ENCODE results near the gene TOX3. TPM values are rescaled to one million over a fixed set of nuclear protein-coding genes. Genes with fewer than 3 reads are reported as not detected.

TOX3 gene
- total and polyA plus RNA-seq, 2 of the 13 experiments (the other 11 are each of a cell fraction or from before 2014, with no cell fraction given) = 14.5 to 98.6 TPM

GRCh38 chr16:52561910-52562741 is 15.2 kb upstream of the TOX3 start:
- WGBS (ENCODE audit: low lambda C conversion rate) = 0% methylated on average over 5 of the region's 5 CpGs
- CTCF ChIA-PET (ENCODE audit: low intra/inter-chr PET ratio, low total read pairs) = interaction anchor here (1.1 kb wide), 1 partner anchor 18 kb away, joined by 3 read pairs; no protein-coding TSS in a partner anchor
- H3K4me2 ChIP-seq (ENCODE audit: low read depth, low read length) = peak overlapping the region; percentile 92
- H3K4me3 ChIP-seq (replicated peaks in 1 of 3; ENCODE audit: insufficient read depth in 1 of 3, low read depth in 2 of 3, low read length in 3 of 3) = peak overlapping the region; percentile 27 to 51 (median 40)
- no TSS peak for BruUV-seq (replicated peaks)
- H3K27me3 ChIP-seq (ENCODE audit: control insufficient read depth in 1 of 2, insufficient read depth in 2 of 2, low read length in 2 of 2) = no peaks in the 10 kb centered on the region
- intact Hi-C loops (cut with micrococcal nuclease; ENCODE audit: unreplicated experiment) (no loop called here), in situ Hi-C loops (cut with HindIII; ENCODE audit: extremely low pct_ligation_motif_present, low pct_unique_long_range_greater_than_20kb) (no loop called here)
- peak overlapping the region; percentile 23 for H3K27ac ChIP-seq (ENCODE audit: extremely low read length, insufficient read depth, low read length)
- peak overlapping the region; percentile 34 for H2AFZ ChIP-seq (ENCODE audit: low read length)
- no peaks in the 10 kb centered on the region for H3K36me3 ChIP-seq (replicated peaks in 1 of 2; ENCODE audit: control insufficient read depth in 1 of 2, insufficient read depth in 2 of 2, low read length in 2 of 2)
- H4K20me1 ChIP-seq (ENCODE audit: insufficient read depth, low read length) = no peaks in the 10 kb centered on the region
- ATAC-seq = peak; percentile 55
- H3K79me2 ChIP-seq (ENCODE audit: insufficient read depth, low read length) = peaks cover 2% of the 10 kb centered on the region
- H3K4me1 ChIP-seq (ENCODE audit: insufficient read depth, low read length) = peaks cover 100% of the 10 kb centered on the region
- FAIRE-seq = peak; percentile 54
- peak overlapping the region; percentile 31 for H3K9ac ChIP-seq (ENCODE audit: insufficient read depth, low read depth, low read length)
- peak; percentile 54 for DNase-seq (ENCODE audit: low spot score)
- POLR2A ChIA-PET = interaction anchor here (0.8 to 2.2 kb wide), 8 partner anchors 11 to 69 kb away, joined by 3 to 12 read pairs (median 4); partner anchors contain the start of gene TOX3
- H3K9me3 ChIP-seq (ENCODE audit: low read length) = no peaks in the 10 kb centered on the region
- no peak for TF ChIP-seq CBX2 (IDR thresholded peaks at IDR 0.05; ENCODE audit: low read depth, low read length)
- no peak for TF ChIP-seq CBX2 (CRISPR knock-in tag; IDR thresholded peaks at IDR 0.05; ENCODE audit: low read depth)
- TF ChIP-seq POLR2AphosphoS2 (IDR thresholded peaks at IDR 0.05; ENCODE audit: low read depth, low read length) = no peak
- TF ChIP-seq, protein P1, sequence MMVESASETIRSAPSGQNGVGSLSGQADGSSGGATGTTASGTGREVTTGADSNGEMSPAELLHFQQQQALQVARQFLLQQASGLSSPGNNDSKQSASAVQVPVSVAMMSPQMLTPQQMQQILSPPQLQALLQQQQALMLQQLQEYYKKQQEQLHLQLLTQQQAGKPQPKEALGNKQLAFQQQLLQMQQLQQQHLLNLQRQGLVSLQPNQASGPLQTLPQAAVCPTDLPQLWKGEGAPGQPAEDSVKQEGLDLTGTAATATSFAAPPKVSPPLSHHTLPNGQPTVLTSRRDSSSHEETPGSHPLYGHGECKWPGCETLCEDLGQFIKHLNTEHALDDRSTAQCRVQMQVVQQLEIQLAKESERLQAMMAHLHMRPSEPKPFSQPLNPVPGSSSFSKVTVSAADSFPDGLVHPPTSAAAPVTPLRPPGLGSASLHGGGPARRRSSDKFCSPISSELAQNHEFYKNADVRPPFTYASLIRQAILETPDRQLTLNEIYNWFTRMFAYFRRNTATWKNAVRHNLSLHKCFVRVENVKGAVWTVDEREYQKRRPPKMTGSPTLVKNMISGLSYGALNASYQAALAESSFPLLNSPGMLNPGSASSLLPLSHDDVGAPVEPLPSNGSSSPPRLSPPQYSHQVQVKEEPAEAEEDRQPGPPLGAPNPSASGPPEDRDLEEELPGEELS (CRISPR knock-in tag; IDR thresholded peaks at IDR 0.05) = peak; percentile 97
- TF ChIP-seq ELF1 (CRISPR knock-in tag; IDR thresholded peaks at IDR 0.05) = no peak
- TF ChIP-seq MAZ (IDR thresholded peaks at IDR 0.05; ENCODE audit: borderline replicate concordance, low read depth, low read length) = no peak
- 0 out of 2 replicates have a peak, but pooled peaks have one; percentile 44 for TF ChIP-seq MAZ (CRISPR knock-in tag; IDR thresholded peaks at IDR 0.05; ENCODE audit: low read depth)
- TF ChIP-seq SPEN (CRISPR knock-in tag; IDR thresholded peaks at IDR 0.05; ENCODE audit: low read depth) = no peak
- no peak for TF ChIP-seq GABPA (IDR thresholded peaks at IDR 0.05; ENCODE audit: low read depth, low read length)
- peak; percentile 29 for TF ChIP-seq GABPA (CRISPR knock-in tag; IDR thresholded peaks at IDR 0.05; ENCODE audit: low read depth)
- TF ChIP-seq ZNF331 (CRISPR knock-in tag; IDR thresholded peaks at IDR 0.05) = no peak
- TF ChIP-seq ZNF747 (CRISPR knock-in tag; IDR thresholded peaks at IDR 0.05; ENCODE audit: borderline replicate concordance) = no peak
- TF ChIP-seq ZNF280D (CRISPR knock-in tag; IDR thresholded peaks at IDR 0.05) = no peak
- no peak for TF ChIP-seq AGO1 (IDR thresholded peaks at IDR 0.05; ENCODE audit: low read depth, low read length, poor library complexity, severe bottlenecking)
- TF ChIP-seq CREM (IDR thresholded peaks at IDR 0.05) = peak; percentile 56; the same call in 1 of the 2 replicates
- TF ChIP-seq CREM (CRISPR knock-in tag; IDR thresholded peaks at IDR 0.05) = no peak
